TTC549 (cell line): ENCODE data around the gene MATR3.

Experiments used
- FAIRE-seq: peaks from 2 replicates; lab custom pipeline; 2012; peaks lifted over from hg19 to GRCh38; lab: Jason Lieb, UNC

Gene MATR3

DNA sequence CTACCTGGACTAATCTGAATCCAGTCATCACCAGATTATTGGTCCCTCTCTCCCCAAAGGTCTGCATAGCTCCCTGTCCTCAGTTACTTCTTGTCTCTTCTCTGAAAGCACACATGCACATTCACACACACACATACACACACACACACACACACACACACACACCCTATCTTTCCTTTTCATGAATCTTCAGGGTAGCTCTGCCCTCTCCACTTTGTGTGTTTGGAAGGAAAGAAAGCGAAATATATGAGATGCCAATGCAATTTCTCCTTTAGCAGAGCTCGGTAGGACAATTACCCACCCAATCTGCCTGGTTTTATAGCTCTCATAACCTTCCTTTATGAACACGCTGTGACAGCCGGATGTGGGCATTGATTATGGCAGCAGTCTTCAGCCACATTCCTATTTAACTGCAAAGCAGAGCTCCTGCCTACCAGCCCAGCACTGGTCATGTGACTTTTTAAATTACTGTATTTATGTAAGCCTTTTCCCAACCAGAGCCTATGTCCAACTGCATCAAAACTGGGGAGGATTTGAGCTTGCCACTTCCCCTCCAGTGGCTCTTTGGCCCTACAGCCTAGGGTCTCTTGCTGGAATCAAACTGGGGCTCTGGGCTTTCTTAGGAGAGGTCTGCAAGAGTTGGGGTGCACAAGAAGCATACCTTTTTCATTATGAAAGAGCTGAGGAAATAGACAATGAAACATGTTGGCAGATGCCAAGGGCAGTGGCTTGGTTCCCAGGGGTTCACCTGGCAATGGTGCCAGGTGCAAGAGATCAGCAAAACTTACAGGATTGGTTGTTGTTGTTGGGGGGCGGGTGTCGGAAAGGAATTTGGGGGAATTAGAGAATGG, 20.8 kb upstream of the MATR3 start:
- no peak for FAIRE-seq

DNA sequence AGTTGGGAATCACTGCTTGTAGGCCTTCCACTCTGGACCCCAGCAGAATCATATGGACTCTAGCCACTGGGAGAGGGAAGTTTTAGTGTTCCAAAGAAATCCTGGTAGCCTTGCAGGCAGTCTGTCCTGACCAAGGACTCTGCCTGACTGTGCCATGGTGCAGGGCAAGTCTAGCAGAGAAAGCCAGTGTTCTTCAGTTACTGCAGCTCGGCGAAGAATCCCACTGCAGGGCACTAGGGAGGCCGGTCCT, 20.3 kb upstream of the MATR3 start:
- no peak for FAIRE-seq

DNA sequence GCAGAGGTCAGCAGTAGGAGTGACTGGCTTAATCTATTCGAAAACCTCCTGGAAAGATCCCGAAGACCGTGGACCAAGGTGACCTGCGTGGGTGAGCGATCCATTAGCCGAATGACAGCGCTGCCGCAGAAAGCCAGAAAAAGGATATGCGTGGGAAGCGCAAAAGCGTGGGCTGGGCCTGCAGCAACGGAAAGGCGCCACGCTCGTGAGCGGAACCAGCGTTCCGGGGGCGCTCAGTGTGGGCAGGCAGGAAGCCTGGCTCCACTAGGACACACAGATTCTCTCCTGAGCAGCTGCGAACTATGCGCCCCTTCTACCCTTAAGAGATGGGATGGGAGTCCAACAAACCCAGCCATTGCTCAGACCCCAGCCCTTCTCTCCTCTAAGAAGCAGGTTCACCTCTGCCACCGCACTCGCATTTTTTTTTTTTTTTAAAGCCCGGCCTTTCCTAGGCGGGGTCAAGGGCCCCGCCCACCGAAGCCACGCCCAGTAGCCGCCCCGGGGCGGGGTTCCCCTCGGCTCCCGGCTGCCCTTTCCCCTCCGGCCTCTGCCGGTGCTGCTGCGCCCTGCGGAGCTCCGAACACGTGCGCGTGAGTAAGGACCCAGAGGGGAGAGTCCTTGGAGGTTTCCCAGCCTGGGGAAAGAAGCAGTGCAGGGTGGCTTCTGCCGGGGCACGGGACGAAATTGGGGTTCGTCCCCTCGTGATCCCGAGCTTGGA, 19.8 kb upstream of the MATR3 start:
- no peak for FAIRE-seq

DNA sequence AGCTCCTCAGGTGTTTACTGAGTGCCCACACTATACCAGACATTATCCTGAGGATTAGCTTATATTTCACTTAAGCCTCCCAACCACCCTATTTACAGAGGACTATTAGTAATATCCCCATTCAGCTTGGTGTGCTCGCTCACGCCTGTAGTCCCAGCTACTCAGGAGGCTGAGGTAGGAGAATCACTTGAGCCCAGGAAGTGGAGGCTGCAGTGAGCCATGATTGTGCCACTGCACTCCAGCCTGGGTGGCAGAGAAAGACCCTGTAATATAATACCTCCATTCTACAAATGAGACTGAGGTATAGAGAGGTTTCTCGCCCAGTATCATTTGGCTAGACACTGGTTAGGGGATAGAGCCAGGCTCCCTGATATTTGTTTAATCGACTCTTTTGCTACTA, 18.0 kb upstream of the MATR3 start:
- no peak for FAIRE-seq

- FAIRE-seq, result no peak
Measured at GRCh38 chr5:139275956-139276355, 17.6 kb upstream of the MATR3 start.

- FAIRE-seq, result no peak
Measured at GRCh38 chr5:139276426-139276825, 17.1 kb upstream of the MATR3 start.

DNA sequence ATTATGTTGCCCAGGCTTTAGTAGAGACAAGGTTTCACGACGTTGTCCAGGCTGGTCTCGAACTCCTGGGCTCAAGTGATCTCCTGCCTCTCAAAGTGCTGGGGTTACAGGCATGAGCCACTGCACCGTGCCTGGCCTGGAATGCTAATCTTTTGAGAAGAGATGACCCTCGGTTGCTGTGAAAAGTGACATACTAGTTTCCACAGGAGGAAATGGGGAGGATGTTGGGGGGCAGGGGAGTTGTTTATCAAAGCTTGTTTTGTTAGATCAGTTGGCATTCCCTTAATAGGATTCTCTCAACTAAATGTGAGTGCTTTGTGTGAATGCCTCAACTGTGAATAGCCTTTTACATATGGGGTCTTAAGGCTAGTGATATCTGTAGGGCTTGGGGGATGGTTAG, 16.4 kb upstream of the MATR3 start:
- no peak for FAIRE-seq

- FAIRE-seq, result no peak
Measured at GRCh38 chr5:139278540-139279274, 14.8 kb upstream of the MATR3 start.

DNA sequence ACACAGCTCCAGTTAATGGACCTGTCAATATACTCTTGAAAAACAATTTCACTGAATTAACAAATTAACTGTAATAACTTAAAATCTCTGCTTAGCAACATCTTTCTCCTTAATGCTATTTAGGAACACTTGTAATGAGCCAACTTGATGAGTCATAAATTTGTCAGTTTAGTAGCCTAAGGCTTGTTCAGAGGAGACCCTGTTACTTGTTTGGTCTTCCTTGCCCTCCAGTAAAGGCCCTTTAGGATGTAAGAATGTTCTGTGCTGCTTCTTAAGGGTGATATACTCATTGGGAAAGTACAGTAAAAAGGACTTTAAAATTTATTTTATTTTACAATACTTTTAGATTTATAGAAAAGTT, 11.4 kb upstream of the MATR3 start:
- FAIRE-seq, result no peak

DNA sequence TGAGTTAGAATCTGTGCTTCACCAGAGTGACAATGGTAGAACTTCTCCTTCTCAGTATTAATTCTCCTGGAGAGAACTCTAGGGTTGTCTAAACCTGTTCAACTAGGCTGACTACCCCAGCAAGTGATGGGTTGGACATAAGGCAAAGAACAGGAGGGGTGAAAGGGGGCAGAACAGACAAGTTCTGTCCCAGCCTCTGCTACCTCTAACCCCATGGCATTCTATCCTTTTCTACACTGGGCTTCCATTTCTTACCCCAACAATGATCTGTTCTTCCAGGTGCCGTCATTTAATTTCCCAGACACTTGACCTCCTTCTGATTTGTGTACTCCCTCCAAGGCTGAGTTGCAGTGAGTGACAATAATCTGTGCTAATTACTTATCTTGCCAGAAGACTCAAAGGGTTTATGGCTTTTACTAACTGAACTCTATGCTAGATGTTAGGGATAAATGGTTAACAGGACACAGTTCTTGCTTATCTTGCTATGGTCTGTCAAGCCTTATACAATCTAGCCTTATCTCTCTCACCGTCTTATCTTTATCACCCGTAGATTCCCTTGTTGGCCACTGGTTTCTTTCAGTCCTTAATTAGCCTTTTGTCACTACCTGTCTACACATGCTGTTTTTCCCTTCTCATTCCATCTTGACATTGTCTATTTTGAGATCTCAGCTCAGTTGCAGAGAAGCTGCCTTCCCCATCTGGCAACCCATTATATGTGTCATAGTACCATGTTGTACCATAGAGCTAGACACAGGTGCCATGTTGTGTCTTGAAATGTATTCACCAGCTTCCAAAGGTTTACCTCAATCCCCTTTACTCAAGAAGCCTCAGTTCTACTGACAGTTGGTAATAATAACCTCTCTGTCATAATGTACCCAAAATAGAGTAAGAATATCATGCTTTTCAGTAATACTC, 10.0 kb upstream of the MATR3 start:
- FAIRE-seq, result no peak

DNA sequence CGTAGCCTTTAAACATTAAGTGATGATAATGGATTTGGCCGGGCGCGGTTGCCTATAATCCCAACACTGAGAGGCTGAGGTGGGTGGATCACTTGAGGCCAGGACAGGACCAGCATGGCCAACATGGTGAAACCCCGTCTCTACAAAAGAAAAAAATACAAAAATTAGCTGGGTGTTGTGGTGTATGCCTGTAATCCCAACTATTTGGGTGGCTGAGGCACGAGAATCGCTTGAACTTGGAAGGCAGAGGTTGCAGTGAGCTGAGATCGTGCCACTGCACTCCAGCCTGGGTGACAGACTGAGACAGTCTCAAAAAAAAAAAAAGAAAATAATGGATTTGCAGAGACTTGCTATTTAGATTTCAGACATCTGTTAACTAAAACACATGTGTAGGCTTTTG, 9.2 kb upstream of the MATR3 start:
- FAIRE-seq, result no peak

DNA sequence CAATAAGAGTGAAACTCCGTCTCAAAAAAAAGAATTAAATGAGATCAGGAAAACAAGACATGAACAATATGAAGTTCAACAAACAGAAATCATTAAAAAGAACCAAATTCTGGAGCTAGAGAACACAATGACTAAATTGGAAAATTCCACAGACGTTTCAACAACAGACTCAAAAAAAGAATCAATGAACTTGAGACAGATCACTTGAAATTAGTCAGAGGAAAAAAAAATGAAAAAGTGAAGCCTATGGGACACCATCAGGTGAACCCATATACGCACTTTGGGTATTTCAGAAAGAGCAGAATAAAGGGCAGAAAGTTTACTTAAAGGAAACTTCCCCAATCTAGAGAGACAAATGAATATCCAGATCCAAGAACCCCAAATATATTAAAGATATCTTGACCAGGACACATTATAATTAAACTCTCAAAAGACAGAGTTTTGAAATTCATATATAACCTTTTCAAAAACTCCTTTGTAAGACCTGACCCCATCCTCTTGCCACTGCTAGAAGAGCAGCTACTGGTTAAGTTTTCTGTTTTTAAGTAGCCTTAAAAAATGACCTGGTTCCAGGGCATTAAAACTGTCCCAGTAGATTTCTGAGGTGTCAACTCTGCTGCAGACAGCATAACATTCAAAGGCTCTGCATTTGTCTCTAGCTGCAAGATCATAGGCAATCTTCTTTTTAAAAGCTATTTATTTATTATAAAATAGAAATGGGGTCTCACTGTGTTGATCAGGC, 7.7 kb upstream of the MATR3 start:
- no peak for FAIRE-seq

DNA sequence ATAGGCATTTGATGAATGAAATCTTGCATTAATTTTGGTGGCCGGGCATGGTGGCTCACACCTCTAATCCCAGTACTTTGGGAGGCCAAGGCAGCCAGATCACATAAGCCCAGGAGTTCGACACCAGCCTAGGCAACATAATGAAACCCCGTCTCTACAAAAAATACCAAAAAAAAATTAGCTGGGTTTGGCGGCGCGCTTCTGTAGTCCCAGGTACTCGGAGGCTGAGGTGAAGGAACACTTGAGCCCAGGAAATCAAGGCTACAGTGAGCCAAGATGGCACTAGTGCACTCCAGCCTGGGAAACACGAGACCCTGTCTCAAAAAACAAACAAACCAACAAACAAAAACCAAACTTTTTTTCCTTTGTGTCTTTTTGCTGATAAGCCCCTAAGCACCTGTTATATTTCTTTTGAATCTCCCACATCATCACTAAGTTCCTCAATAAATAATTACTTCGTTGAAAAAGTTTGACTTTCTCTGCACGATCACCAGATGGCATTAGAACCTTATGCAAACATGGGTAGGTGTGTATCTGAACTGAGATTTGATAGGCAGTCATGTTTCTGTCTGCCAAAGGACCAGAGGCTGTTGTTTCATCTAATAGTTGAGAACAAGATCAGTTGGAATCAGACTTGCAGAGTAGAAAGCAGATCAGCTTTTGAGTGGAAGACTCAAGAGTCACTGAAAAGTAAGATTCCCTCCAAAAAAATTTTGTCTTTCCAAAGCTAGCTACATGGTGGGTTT, 5.5 kb upstream of the MATR3 start:
- no peak for FAIRE-seq

DNA sequence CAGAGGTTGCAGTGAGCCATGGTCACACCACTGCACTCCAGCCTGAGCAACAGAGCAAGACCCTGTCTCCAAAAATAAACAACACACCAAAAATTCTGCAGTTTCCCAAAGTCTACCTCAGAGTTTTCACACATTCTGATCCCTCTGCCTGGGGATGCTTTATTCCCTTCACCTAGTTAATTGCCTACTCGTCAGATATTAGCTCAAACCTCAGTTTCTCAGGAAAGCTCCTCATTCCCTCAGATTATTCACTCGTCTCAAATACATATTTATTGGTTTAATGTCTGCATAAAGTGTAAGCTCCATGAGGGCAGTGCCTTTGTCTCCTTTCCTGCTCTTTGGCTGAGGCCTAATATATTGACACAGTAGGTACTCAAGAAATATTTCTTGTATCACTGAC, 2.5 kb upstream of the MATR3 start:
- FAIRE-seq, result no peak

DNA sequence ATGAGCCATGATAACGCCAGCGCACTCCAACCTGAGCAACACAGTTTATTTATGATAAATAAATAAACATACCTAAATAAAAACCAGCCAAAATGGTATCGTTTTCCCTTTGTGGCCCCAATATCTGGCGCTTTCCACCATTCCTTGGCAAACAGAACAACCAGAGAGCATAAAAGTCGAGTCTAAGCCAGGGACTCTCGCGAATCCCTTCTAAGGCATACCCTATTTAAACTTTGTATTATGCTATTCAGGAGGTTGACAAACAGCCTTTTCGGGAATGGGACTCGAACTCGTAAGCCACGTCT, 386 bp upstream of the MATR3 start:
- no peak for FAIRE-seq

GRCh38 chr5:139294374-139295165, 1.0 kb downstream of the MATR3 start:
- FAIRE-seq, result no peak

DNA sequence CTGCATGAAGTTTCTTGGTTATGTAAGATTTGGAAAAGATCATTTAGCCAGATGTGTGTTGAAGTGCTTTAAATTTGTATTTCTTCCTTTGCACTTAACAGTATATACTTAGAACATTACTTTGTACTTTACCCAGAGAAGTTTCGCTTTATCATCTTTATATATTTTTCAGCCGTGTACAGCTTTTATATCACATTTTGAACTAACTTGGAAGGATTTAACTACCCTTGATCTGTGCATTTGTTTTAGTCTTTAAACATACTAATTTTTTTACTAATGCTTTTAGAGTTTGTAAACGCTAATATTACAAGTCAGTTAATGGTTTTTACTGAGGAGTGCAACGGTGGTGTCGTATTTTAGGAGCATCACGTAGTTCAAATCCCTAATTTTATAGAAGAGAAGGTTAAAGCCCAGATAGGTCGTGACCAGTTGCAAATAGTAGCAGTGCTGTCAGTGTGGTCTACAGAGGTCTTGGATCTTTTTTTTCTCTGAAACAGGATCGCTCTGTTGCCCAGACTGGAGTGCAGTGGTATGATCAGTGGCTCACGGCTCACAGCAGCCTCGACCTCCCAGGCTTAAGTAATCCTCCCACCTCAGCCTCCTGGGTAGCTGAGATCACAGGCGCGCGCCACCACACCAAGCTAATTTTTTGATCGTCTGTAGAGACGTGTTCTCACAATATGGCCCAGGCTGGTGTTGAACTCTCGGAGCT, 2.0 kb downstream of the MATR3 start:
- no peak for FAIRE-seq

DNA sequence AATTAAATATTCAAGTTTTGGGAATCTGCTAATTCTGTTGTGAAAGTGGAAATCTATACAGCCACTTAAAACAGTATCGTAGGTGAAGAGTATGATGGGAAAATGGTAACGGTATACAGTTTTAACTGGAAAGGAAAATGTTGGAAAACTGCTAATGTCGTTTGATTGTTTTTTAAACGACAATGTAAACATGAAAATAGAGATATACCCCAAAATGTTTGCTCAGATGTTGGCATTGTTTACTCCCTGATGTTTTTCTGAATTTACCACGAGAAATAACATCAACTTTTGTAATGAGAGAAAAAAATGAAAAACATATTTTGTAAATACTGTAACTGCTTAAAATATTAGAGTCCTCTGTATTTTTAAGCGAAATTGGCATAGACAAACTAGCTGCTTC, 2.7 kb downstream of the MATR3 start:
- no peak for FAIRE-seq

DNA sequence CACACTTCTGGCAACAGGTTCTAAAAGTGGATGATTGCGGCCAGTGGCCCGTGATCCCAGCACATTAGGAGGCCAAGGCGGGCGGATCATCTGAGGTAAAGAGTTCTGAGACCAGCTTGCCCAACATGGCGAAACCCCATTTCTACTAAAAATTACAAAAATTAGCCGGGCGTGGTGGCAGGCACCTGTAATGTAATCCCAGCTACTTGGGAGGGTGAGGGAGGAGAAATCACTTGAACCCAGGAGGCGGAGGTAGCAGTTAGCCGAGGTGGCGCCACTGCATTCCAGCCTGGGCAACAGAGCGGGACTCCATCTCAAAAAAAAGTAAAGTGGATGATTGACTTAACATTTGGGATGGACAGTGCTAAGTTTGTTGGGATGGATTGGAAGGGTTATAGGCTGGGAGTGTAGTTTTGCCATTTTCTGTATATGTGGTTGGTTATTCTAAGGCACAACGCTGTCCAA, 3.4 kb downstream of the MATR3 start:
- FAIRE-seq, result no peak
